ENCODE results near the gene LRRC10B. TPM values are rescaled to one million over a fixed set of nuclear protein-coding genes. Genes with fewer than 3 reads are reported as not detected.

The LRRC10B gene
- total RNA-seq, 1 donor from 2014 or later = 0.14 TPM

DNA sequence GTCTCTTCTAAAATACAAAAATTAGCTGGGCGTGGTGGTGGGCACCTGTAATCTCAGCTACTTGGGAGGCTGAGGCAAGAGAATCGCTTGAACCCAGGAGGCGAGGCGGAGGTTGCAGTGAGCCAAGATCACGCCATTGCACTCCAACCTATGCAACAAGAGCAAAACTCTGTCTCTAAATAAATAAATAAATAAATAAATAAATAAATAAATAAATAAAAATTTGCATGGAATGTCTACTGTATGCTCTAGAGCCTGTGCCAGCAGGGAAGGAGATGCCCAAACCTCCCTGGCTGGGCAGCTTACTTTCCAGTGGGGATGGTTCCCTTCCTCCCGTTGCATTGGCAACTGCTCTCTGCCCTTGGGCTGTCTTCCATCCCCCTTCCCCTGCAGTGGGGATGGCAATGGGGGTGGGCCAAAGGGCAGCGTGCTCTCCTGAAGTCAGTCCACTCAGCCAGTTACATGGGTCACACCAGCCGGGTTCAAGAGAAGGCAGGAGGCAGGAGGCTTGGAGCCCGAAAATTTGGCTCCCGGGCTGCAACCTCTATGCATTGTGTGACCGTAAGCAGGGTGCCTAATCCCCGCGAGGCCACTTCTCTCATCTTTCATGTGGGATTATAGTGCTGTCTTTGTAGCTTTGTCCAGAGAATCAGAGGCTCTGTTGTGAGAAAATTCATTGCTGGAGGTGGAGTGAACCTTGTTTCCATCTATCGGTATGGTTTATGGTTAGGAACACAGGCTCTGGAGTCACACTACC, 1.4 kb upstream of the LRRC10B start:
- peaks cover 34% of the 10 kb centered on the region for H3K27me3 Mint-ChIP-seq
- H3K27ac Mint-ChIP-seq = no peak overlapping the region
- no peaks in the 10 kb centered on the region for H3K36me3 Mint-ChIP-seq (ENCODE audit: low read depth)
- intact Hi-C loops (cut with micrococcal nuclease) = no loop called here
- H3K4me3 Mint-ChIP-seq = peak overlapping the region; percentile 60
- H3K9me3 Mint-ChIP-seq = no peaks in the 10 kb centered on the region
- no peak for DNase-seq
- peaks cover 3% of the 10 kb centered on the region for H3K4me1 Mint-ChIP-seq

DNA sequence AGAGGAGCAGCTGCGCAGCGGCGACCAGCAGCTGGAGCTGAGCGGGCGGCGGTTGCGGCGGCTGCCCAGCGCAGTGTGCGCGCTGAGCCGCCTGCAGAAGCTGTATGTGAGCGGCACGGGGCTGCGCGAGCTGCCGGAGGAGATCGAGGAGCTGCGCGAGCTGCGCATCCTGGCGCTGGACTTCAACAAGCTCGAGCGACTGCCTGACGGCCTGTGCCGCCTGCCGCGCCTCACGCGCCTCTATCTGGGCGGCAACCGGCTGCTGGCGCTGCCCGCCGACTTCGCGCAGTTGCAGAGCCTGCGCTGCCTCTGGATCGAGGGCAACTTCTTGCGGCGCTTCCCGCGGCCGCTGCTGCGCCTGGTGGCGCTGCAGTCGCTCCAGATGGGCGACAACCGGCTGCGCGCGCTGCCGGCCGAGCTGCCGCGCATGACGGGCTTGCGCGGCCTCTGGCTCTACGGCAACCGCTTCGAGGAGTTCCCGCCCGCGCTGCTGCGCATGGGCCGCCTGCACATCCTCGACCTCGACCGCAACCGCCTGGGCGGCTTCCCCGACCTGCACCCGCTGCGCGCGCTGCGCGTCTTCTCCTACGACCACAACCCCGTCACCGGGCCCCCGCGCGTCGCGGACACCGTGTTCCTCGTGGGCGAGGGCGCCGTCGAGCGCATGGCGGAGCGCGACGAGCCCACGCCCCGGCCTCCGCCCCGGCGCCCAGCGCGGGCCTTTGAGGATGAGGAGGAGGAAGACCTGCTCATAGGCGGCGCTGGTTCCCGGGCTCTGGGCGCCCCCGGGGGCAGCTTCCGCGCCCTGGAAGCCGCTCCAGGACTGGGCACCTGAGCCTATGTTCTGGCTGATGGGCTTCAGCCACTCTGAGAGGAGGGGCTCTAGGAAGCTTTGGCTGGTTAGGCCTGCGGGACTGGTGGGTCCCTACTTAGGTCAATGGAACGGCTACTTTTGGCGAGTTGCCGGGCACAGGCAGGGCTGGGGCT, 787 bp downstream of the LRRC10B start:
- H3K27me3 Mint-ChIP-seq = peaks cover 42% of the 10 kb centered on the region
- intact Hi-C loops (cut with micrococcal nuclease) = loop anchor here (2.0 kb wide), 1 partner anchor 71 kb away; the partner anchor contains the start of gene SYT7
- H3K4me3 Mint-ChIP-seq = peak overlapping the region; percentile 40

DNA sequence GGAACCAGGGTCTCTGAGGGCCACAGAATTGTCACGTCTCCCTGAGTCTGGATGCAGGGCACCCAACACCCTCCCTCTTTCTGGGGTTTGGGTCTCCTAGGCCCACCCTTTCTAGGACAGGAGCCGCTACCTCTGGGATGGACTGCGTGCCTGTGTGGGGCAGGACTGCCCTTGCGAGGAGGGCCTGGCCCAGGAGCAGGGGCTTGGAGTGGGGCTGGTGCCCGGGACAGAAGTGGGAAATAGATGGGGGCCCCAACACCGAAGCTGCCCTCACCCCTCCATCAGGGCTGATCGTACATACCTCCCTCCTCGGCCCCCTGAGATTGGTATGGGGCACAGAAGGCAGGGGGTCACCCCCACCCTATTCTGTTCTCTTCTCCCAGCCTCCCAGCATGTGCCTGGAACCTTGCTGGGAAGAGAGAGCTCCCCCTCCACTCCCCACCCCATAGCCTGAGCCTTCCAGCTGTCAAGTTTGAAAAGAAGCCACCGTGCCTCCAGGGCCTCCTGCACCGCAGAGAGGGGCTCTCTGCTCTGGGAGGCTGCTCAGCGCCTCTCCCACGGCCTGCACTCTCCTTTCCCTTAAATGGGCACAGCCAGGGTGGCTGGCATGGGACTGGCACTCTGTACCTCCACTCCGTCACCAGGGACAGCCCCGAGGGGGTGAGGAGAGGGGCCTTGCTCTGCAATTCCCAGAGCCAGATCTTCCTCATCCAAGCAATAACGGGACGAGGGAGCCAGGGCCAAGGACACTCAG, 1.8 kb downstream of the LRRC10B start:
- no peaks in the 10 kb centered on the region for H3K9me3 Mint-ChIP-seq
- H3K27ac Mint-ChIP-seq = no peak overlapping the region
- intact Hi-C loops (cut with micrococcal nuclease) = no loop called here
- H3K4me1 Mint-ChIP-seq = peaks cover 5% of the 10 kb centered on the region
- H3K27me3 Mint-ChIP-seq = peaks cover 38% of the 10 kb centered on the region
- H3K36me3 Mint-ChIP-seq (ENCODE audit: low read depth) = no peaks in the 10 kb centered on the region
- no peak overlapping the region for H3K4me3 Mint-ChIP-seq
- no peak for DNase-seq

More for the DNA sequence above, 787 bp downstream of the LRRC10B start:
- no peaks in the 10 kb centered on the region for H3K36me3 Mint-ChIP-seq (ENCODE audit: low read depth)
- peak; percentile 91 for DNase-seq
- no peak overlapping the region for H3K27ac Mint-ChIP-seq
- peaks cover 5% of the 10 kb centered on the region for H3K4me1 Mint-ChIP-seq
- no peaks in the 10 kb centered on the region for H3K9me3 Mint-ChIP-seq

DNA sequence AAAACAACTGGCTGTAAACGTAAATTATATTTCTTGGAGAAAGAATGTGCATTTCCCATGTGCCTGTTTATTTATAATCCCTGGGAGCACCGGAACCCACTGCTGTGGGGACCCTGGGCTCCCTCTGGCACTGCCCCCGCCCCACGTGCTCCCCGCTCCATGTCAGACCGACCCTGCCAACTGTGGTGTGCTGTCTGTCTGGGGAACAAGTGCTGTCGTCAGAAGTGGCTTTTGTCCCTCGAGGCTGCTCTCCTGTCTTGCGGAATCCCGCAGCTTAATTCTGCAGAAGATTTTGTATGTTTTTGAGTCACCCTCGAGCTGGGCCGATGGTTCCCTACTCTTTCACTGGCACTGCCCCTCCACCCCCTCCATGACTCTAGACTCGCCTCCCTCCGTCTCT, 2.4 kb downstream of the LRRC10B start:
- H3K36me3 Mint-ChIP-seq (ENCODE audit: low read depth) = no peaks in the 10 kb centered on the region
- intact Hi-C loops (cut with micrococcal nuclease) = no loop called here
- H3K9me3 Mint-ChIP-seq = no peaks in the 10 kb centered on the region
- peaks cover 5% of the 10 kb centered on the region for H3K4me1 Mint-ChIP-seq
- H3K4me3 Mint-ChIP-seq = no peak overlapping the region
- H3K27ac Mint-ChIP-seq = no peak overlapping the region
- peaks cover 37% of the 10 kb centered on the region for H3K27me3 Mint-ChIP-seq
- DNase-seq = no peak

DNA sequence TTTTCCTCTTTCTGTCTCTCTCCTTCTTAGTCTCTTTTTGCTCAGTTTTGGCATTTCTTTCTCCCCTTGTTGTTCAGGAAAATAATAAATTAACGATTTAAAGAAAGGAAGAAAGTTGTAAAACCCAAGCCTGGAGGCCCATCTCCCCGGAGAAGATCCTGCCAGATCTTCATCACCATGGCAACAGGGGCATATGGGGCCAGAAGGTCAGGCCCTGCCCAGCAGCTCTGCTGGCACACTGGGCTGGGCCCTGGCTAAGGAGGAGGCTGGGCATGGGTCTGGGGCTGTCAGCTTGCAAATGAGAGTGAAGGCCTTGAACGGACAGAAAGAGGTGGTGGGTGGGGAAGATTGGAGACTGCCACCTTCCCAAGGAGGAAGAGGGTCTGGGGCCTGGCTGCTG, 2.8 kb downstream of the LRRC10B start:
- no peak overlapping the region for H3K27ac Mint-ChIP-seq
- H3K9me3 Mint-ChIP-seq = no peaks in the 10 kb centered on the region
- H3K36me3 Mint-ChIP-seq (ENCODE audit: low read depth) = no peaks in the 10 kb centered on the region
- intact Hi-C loops (cut with micrococcal nuclease) = no loop called here
- no peak for DNase-seq
- H3K4me3 Mint-ChIP-seq = no peak overlapping the region
- peaks cover 33% of the 10 kb centered on the region for H3K27me3 Mint-ChIP-seq
- H3K4me1 Mint-ChIP-seq = peaks cover 5% of the 10 kb centered on the region

DNA sequence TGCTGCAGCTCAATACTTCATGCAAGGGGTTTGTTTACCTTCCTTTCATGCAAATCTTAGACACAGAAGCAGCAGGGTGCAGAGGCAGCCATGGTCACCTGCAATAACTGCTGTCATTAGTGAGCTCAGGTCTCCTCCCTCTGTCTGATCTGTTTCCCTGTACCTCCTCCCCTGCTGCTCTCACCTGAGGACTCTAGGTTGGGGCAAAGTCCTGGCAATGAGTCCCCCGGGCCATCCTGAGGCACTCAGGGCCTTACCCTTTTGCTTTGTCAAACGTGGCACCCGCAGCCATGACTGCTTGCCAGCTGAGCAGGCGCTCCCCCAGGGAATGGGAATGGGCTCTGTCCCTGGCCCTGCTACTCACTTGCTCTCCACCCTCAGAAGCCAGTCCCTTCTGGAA, 3.9 kb downstream of the LRRC10B start:
- H3K36me3 Mint-ChIP-seq (ENCODE audit: low read depth) = no peaks in the 10 kb centered on the region
- no peak overlapping the region for H3K27ac Mint-ChIP-seq
- peaks cover 9% of the 10 kb centered on the region for H3K4me1 Mint-ChIP-seq
- H3K9me3 Mint-ChIP-seq = no peaks in the 10 kb centered on the region
- H3K4me3 Mint-ChIP-seq = no peak overlapping the region
- peaks cover 26% of the 10 kb centered on the region for H3K27me3 Mint-ChIP-seq
- DNase-seq = no peak
- intact Hi-C loops (cut with micrococcal nuclease) = no loop called here

DNA sequence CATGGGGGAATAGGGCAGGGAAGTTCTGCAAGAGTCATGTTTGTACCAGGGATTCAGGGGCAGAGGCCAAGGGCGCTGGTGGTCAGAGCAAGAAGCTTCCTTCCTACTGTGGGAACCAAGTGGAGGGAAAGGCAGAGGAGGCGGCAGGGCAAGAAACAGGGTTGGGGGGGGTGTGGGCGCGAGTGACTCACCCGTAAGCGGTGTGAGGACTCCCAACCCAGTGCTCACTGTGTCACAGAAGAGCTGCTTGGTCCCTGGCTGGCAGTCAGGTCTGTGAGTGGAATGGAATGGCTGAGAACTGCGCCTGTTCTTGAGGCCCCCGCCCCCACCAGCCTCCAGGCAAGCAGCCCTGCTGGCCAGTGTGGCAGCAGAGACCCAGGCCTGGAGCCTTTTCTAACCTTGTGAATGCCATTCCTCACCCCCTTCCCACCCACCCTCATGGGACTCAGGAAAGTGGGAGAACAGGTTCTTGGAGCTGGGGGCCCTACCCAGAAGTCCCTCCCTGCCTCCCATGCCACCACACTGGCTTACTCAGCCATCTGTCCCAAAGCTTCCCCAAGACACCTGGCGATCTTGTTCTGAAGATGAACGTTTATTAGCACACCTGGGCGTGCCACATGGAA, 4.7 kb downstream of the LRRC10B start:
- intact Hi-C loops (cut with micrococcal nuclease) = no loop called here
- no peak overlapping the region for H3K4me3 Mint-ChIP-seq
- H3K9me3 Mint-ChIP-seq = no peaks in the 10 kb centered on the region
- no peak overlapping the region for H3K27ac Mint-ChIP-seq
- H3K27me3 Mint-ChIP-seq = peaks cover 18% of the 10 kb centered on the region
- DNase-seq = no peak
- H3K36me3 Mint-ChIP-seq (ENCODE audit: low read depth) = no peaks in the 10 kb centered on the region
- H3K4me1 Mint-ChIP-seq = peaks cover 5% of the 10 kb centered on the region

DNA sequence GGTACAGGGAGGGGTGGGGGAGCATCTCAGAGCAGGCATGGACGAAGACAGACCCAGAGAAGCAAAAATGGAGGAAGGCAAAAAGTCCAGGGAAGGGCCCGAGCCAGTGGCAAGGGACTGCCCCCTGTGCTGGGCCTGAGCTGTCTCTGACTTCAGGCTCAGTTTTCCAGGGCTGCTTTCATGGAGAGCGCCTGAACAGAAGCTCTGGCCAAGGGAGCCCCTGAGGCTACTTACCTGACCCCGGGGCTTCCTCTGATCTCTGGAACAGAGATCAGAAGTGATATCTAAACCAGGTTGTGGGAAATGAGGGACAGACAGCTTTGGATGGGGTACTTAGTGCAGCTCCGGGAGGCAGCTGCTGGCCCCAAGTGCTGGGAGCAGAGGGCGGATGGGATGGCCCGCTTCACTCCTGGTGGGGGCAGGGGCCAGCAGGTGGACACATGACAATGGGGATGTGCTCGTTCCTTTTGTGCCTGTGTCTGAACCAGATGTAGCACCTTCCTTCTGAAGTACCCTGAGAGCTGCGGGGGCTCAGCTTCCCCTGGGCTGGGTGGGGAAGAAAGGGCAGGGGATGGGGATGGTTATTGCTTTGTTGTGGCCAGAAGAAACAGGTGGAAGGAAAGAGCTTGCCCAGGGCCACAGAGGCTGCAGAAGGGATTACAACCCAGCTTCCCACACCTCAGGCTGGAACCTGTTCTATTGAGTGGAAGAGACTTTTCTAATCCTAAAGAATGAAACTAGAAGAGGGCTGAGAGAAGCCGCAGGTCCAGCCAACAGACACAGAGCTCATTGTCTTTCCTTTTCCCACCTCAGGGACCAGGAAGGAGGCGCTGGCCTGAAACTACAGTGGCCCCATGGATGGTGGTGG, 5.7 kb downstream of the LRRC10B start:
- peaks cover 18% of the 10 kb centered on the region for H3K27me3 Mint-ChIP-seq
- no peak for DNase-seq
- no peaks in the 10 kb centered on the region for H3K36me3 Mint-ChIP-seq (ENCODE audit: low read depth)
- H3K27ac Mint-ChIP-seq = no peak overlapping the region
- no peaks in the 10 kb centered on the region for H3K9me3 Mint-ChIP-seq
- H3K4me3 Mint-ChIP-seq = no peak overlapping the region
- intact Hi-C loops (cut with micrococcal nuclease) = no loop called here
- H3K4me1 Mint-ChIP-seq = peaks cover 5% of the 10 kb centered on the region

DNA sequence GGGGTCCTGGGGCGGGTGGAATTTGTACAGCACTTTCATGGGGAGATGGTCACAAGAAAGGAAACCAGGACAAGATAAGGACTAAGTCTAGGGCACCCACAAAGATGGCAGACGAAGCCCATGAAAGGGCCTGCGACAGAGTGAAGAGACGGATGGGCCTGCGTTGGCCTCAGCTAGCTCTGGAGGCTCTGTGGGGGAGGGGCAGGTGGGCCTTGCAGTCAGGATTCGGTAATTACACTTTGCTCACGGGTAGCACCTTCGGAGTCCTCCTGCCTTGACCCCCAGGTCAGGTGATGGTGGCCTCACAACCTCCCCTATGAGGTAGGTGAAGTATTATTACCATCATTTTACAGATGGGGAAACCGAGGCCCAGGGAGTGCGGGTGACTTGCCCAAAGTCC, 7.1 kb downstream of the LRRC10B start:
- DNase-seq = no peak
- no peak overlapping the region for H3K4me3 Mint-ChIP-seq
- no peak overlapping the region for H3K27ac Mint-ChIP-seq
- peaks cover 17% of the 10 kb centered on the region for H3K27me3 Mint-ChIP-seq
- intact Hi-C loops (cut with micrococcal nuclease) = no loop called here
- no peaks in the 10 kb centered on the region for H3K36me3 Mint-ChIP-seq (ENCODE audit: low read depth)
- H3K4me1 Mint-ChIP-seq = peaks cover 5% of the 10 kb centered on the region
- no peaks in the 10 kb centered on the region for H3K9me3 Mint-ChIP-seq

DNA sequence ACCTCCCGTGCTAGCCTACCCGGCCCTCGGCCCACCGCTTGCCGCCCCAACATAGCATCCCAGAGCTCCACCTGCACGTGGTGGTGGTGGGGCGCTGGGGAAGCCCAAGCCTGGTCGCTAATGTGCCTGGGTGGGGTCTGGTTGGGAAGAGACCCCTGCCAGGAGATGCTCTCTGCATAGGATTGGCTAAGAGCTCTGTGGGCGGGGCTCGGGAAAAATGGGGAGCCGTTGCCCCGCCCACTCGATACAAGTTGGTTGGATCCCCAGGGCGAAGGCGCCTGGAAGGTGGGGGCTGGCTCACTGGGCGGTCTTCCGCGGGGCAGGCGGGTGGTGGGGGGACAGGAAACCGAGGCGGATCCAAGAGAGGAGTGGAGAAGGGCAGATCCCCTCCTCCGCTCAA, 7.6 kb downstream of the LRRC10B start:
- DNase-seq = peak; percentile 58
- intact Hi-C loops (cut with micrococcal nuclease) = no loop called here
- Mint-ChIP-seq H3K4me1 (peaks cover 5% of the 10 kb centered on the region), H3K27me3 (peaks cover 16% of the 10 kb centered on the region), H3K4me3 (no peak overlapping the region), H3K9me3 (no peaks in the 10 kb centered on the region), H3K27ac (no peak overlapping the region), H3K36me3 (ENCODE audit: low read depth) (no peaks in the 10 kb centered on the region)

DNA sequence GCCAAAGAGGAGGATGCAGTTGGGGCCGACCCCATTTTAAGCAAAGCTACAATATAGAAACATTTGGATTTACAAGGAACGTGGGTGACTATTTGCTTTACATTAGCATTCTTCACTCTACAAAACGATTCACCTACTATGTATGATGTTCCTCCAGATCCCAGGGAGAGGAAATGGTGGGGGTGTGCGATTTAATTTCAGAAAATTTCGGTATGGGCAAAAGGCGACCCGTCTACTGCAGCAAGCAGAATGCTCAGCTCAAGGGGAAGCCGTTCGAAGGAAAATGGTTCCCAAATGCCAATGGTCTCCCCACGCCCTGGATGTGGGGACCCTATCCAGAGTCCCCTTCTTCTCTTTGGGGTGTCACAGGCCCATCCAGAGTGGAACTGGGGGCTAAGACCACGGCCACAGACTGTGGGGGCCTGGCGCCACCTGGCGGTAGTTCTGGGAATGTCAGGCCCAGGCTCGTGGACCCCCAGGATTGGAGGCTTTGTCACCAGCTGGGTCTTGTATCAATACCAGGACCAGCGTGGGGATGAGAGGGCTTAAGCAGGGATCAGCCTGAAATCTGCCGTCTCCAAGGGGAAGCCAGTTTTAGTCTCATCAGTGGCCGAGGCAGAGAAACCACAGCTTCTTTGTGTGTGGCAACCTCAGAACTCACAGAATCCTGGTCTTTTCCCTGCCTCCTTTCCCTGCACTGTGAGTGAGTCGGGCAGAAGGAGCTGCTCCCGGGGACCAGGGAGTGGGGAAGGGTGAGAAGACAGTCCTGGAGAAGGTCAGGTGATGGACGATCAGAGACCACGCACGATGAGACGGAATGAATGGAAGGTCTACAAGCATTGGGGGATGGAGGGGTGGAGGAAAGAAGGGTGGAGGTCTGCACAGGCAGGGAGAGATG, 8.4 kb downstream of the LRRC10B start:
- peak; percentile 88 for DNase-seq
- H3K4me1 Mint-ChIP-seq = peaks cover 5% of the 10 kb centered on the region
- peak overlapping the region; percentile 51 for H3K4me3 Mint-ChIP-seq
- no peak overlapping the region for H3K27ac Mint-ChIP-seq
- no peaks in the 10 kb centered on the region for H3K9me3 Mint-ChIP-seq
- no peaks in the 10 kb centered on the region for H3K36me3 Mint-ChIP-seq (ENCODE audit: low read depth)
- peaks cover 13% of the 10 kb centered on the region for H3K27me3 Mint-ChIP-seq
- intact Hi-C loops (cut with micrococcal nuclease) = loop anchor here (1.0 kb wide), 2 partner anchors 40 to 71 kb away; no protein-coding TSS in a partner anchor

Data from activated CD4-positive, alpha-beta T cell treated with anti-CD3 and anti-CD28 coated beads, Interleukin-2, amount 10 ng/mL, durations not matched to agents 24 days and 14 days (primary cell).